SK-N-SH (cell line): ENCODE data around the gene FOSB.

Experiments used
- RAD21 ChIP-seq: IDR thresholded peaks from 2 replicates; pipeline ENCODE4 v1.6.1; 2012; ENCODE audit warnings: mild to moderate bottlenecking, low read length
- SMC3 ChIP-seq: IDR thresholded peaks from 2 replicates; pipeline ENCODE4 v1.6.1; 2012; ENCODE audit warnings: low read depth, low read length, improper control_type of control experiment
- TF ChIP-seq, protein P1 (sequence below): IDR thresholded peaks from 2 replicates; pipeline ENCODE4 v1.4.0; 2012; ENCODE audit warnings: low read depth

DNA sequence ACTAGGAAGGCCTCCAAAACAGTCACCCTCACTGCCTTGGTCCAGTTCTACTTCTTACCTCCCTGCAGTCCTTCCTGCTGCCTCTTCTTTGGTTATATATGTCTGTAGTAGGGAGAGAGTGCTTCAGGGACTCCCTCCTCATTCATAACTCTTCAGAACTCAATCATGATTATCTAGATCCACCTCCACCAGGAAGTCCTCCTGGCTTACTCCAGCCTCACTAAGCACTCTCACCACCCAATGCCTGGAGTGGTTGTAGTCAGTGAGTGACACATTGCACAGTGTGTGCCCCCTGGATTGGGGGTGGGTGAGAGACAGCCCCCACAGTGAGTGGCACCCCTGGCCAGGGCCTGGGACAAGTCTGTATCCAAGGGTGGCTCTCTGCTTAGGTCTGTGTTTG is 10.0 kb upstream of the FOSB start:
- TF ChIP-seq, protein P1, sequence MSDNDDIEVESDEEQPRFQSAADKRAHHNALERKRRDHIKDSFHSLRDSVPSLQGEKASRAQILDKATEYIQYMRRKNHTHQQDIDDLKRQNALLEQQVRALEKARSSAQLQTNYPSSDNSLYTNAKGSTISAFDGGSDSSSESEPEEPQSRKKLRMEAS, result no peak
- TF ChIP-seq RAD21 (no peak), SMC3 (no peak)
